CD4-positive, alpha-beta T cell treated with Interleukin-17A for 1 hour (primary cell): Measurements from ENCODE around the gene HOMER2.
"Not testable (repeated sequence)": the region's sequence is repeated elsewhere in the genome, so short reads cannot be mapped to it uniquely, and the experiment has no call there.

Experiments used
- DNase-seq: peaks from one replicate; pipeline ENCODE4 v3.0.0-alpha.2; 2020

The HOMER2 gene

GRCh38 chr15:82963471-82964341 lies 11.2 kb upstream of the HOMER2 start:
- no peak for DNase-seq

GRCh38 chr15:82960766-82961165 lies 8.2 kb upstream of the HOMER2 start:
- DNase-seq: no peak

DNA sequence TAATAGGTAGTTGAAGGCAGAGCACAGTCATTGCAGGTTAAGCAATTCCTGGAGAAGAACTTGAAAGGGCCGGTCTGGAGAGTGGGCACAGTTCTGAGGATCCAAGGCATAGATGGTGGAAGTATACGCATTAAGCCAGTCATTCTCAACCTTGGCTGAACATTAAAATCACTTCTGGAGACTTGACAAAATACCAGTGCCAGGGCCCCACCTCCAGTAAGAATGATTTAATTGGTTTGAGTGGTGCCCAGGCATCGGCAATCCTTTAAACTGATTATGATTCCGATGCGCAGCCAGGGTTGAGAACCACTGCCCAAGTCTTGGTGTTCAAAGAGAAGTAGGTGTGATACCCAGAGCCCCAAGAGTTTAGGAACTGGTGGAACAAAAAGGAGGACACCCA lies 6.9 kb upstream of the HOMER2 start:
- no peak for DNase-seq

GRCh38 chr15:82958638-82959037 lies 6.1 kb upstream of the HOMER2 start:
- no peak for DNase-seq

DNA sequence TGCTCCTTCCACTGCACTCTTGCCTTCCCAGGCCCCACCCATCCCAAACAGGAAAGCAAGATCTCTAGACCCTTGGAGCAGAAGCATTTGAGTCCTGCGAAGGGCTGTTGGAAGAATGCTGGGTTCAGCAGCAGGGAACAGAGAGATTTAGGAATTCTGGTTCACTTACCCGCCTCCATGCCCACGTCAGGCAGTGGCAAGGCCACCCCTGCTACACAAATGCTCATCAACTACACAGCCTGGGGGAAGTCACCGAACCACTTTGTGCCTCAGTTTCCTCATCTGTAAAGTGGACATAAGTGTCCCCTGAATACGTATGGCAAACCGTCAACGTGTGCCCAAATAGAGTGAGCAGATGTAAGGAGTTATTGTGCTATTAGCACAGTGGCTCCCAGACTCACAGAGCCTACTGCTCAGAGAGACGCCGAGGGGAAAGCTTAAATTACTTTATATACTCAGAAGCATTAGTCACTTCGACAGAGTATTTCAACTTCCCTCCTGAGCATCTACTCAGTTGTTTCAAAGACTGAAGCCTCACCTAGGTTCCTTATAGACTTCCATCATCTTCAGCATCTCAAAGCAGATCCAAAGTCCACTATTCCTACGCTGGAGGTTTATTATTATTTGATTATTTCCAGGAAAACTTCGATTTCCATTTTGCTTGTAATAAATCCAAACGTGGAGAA lies 905 bp downstream of the HOMER2 start:
- DNase-seq: no peak

GRCh38 chr15:82950746-82951370 lies 1.7 kb downstream of the HOMER2 start:
- DNase-seq: no peak

DNA sequence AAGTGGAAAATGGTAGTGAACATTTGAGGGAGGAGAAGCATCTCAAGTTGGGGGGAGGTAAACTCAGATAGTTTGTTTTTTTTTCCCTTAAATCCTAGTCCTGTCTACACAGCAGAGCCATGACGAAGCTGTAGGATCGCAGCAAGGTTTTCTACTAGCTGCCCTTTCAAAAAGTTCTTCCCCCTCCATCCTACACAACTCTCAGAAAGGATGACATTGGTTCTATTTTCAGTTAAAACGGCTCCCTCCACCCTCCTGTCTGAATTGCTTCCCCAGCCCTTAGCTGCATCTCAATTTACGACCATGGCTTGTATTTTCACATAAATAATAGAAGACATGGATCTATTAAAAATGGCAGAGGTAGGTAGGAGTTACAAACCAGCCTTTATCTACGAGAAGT lies 2.2 kb downstream of the HOMER2 start:
- no peak for DNase-seq

DNA sequence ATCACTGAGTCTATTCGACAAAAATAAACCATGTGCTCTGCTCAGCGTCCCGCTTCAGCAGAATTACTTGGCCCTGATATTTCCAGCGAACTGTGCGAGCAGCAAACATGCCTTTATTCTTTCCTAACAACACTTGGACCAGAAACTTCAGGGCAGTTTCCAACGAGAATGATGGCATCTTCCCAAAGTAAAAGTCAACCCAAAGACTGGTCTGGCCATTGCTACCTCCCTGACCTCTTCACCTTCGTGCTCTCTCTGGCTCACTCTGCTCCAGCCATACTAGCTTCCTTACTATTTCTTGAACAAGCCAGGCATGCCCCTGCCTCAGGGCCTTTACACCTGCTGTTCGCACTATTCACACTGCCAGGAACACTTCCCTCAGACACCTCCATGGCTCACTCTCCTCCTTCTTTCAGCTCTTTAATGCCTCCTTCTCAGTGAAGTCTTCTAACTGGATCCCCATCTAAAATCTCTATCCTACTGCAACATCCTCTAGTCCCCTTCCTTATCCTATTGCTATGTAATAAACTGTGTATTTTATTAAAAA lies 6.3 kb downstream of the HOMER2 start:
- DNase-seq: no peak

GRCh38 chr15:82945326-82945725 lies 7.2 kb downstream of the HOMER2 start:
- DNase-seq: no peak

- DNase-seq: no peak
Observed at GRCh38 chr15:82944821-82945220, 7.7 kb downstream of the HOMER2 start.

DNA sequence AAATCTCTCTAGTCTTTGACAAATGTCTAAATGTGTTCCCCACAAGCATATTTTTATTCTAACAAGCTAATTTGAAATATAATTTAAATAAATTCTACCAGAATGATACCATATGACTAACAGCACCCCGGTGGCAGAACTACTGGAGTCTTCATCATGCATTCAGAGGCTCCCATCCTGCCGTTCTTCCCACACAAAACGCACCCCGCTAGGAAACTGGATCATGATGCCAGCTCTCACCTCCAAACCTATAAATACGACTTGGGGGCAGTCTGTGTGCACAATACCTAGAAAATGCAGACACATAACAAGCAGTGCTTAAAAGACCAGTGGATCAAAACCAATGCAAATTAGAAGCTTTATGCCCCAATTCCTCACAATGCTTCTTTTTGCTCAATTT lies 8.5 kb downstream of the HOMER2 start:
- DNase-seq: no peak

DNA sequence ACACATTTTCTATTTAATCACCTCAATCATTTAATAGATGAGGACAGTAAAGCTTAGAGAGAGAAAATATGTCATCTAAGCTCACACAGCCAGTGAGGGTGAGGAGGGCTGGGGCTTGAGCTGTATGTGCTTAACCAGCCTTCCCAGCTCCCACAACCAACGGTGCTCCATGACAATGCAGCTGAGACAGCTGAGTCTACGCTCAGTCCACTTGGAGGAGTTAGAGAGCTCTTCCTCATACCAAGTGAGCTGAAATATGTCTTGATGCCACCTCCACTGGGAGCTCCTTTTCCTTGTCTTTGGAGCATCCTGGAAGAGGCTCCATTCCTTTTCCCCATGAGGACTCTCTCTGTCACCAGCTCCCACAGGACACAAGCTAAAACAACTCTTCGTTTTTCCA lies 9.3 kb downstream of the HOMER2 start:
- no peak for DNase-seq

GRCh38 chr15:82942691-82943090 lies 9.8 kb downstream of the HOMER2 start:
- no peak for DNase-seq

- not testable (repeated sequence) for DNase-seq
Observed at GRCh38 chr15:82939678-82940077, 12.8 kb downstream of the HOMER2 start.

DNA sequence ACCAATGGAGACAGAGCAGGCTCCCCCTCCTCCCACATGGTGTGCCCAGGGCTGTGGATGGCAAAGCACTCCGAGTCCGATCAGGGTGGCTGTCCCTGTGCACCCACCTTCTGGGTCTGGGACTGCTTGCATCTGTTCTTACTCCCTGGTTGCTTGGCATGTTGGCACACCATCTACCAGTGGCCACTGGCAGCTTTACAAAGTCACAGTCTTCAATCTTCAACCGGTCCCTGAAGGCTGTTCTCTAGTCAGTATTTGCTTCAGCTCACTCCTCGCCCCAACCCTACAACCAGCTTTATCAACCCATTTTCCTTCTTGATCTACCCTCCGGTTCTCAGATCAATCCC lies 14.8 kb downstream of the HOMER2 start:
- DNase-seq: no peak

GRCh38 chr15:82936966-82937711 lies 15.4 kb downstream of the HOMER2 start:
- no peak for DNase-seq

DNA sequence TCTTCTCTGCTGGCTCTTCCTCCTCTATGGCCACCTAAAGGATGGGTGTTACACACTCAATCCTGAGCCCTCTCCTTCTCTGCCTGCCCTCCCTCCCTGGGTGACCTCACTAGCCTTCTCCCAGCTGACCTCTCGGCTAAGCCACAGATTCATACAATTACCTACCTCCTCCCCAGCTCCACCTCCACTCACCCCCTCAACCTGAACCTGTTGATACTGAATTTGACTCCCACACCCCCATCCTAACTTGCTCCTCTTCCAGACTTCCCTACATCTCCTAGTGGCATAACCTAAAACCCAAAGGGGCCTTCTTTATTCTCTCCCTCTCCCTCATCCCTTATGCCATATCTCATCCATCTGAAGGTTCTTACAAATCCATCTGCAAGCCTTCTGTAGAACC lies 17.1 kb downstream of the HOMER2 start:
- DNase-seq: no peak

GRCh38 chr15:82934100-82934880 lies 18.2 kb downstream of the HOMER2 start:
- no peak for DNase-seq

GRCh38 chr15:82933576-82933975 lies 18.9 kb downstream of the HOMER2 start:
- no peak for DNase-seq

- DNase-seq: no peak
Observed at GRCh38 chr15:82931221-82931620, 21.3 kb downstream of the HOMER2 start.

DNA sequence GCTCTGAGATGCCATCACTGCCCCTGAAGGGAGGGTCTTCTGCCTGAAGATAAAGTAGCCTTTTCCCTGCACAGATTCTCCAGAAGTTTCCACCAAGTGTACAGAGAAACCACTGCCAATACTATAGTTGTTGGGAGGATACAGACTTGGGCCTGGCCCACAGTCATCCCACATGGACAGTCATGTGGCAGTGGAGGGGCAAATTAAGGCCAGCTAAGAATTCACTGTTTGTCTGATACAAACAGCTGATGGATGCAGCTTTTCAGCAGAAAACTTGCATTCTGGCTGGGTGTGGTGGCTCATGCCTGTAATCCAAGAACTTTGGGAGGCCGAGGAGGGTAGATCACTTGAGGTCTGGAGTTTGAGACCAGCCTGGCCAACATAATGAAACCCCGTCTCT lies 22.1 kb downstream of the HOMER2 start:
- DNase-seq: no peak

GRCh38 chr15:82928711-82929110 lies 23.8 kb downstream of the HOMER2 start:
- DNase-seq: no peak
